H1 (cell line): ENCODE results near the gene BRICD5. TPM values are rescaled to one million over a fixed set of nuclear protein-coding genes. Genes with fewer than 3 reads are reported as not detected.

Experiments used
- CTCF ChIA-PET: fragments of 300-600 bp; sonication (Branson Sonifier 250); formaldehyde crosslinking; loops from one replicate; lab custom pipeline; 2021; ENCODE audit not compliant: partially characterized antibody; lab: Charles Lee
- POLR2A ChIA-PET: fragments of 300-600 bp; sonication (Branson Sonifier 250); formaldehyde crosslinking; loops from one replicate; lab custom pipeline; 2021; ENCODE audit warnings: inconsistent platforms; ENCODE audit not compliant: partially characterized antibody; lab: Charles Lee
- DNase-seq, 2 experiments: peaks; one replicate each; pipeline versions ENCODE4 v3.0.0 to v3.0.0-alpha.2; 2010 to 2022; ENCODE audit warnings: low spot score in 2 of 2, low read depth in 1 of 2, mixed read lengths in 1 of 2
- FAIRE-seq: peaks from 2 replicates; lab custom pipeline; 2011; peaks lifted over from hg19 to GRCh38; lab: Jason Lieb, UNC
- H2AFZ ChIP-seq: 2 replicates; pipeline ENCODE4 v1.8.1; 2012; ENCODE audit warnings: low read length, inconsistent platforms
- H2AK5ac ChIP-seq: 2 replicates; pipeline ENCODE4 v1.6.1; 2013; ENCODE audit warnings: low read depth, low read length
- H2BK120ac ChIP-seq: replicated peaks from 2 replicates; pipeline ENCODE3; 2013; ENCODE audit warnings: low read depth, low read length, inconsistent platforms
- H2BK12ac ChIP-seq: 2 replicates; pipeline ENCODE4 v1.6.1; 2013; ENCODE audit warnings: low read depth, low read length
- H2BK15ac ChIP-seq: 2 replicates; pipeline ENCODE4 v1.6.1; 2013; ENCODE audit warnings: low read length
- H2BK20ac ChIP-seq: 2 replicates; pipeline ENCODE4 v1.6.1; 2013; ENCODE audit warnings: low read length
- H2BK5ac ChIP-seq: 2 replicates; pipeline ENCODE4 v1.6.1; 2013; ENCODE audit warnings: low read depth, low read length
- H3K14ac ChIP-seq: 2 replicates; pipeline ENCODE4 v1.6.1; 2013; ENCODE audit warnings: inconsistent platforms; ENCODE audit not compliant: insufficient read length
- H3K18ac ChIP-seq: 2 replicates; pipeline ENCODE4 v1.6.1; 2013; ENCODE audit warnings: low read length; ENCODE audit errors: extremely low read depth
- H3K23ac ChIP-seq: 2 replicates; pipeline ENCODE4 v1.6.1; 2013; ENCODE audit warnings: inconsistent platforms; ENCODE audit not compliant: insufficient read length
- H3K23me2 ChIP-seq: 2 replicates; pipeline ENCODE4 v1.6.1; 2013; ENCODE audit warnings: low read depth, low read length
- H3K27ac ChIP-seq: 2 replicates; pipeline ENCODE4 v1.6.1; 2011; ENCODE audit warnings: low read depth, low read length, inconsistent platforms
- H3K27me3 ChIP-seq, 4 experiments: replicated peaks in 1 of 4; 1 replicate in 1 of 4; 2 replicates in 3 of 4; pipeline versions ENCODE4 v1.6.1 to v1.8.1; 2011 to 2013; ENCODE audit warnings: low read length in 3 of 4, mild to moderate bottlenecking in 3 of 4, inconsistent platforms in 2 of 4, mixed read lengths in 2 of 4, moderate library complexity in 1 of 4; ENCODE audit not compliant: control insufficient read depth in 3 of 4, insufficient read depth in 3 of 4; ENCODE audit errors: extremely low read depth in 1 of 4
- H3K36me3 ChIP-seq, 4 experiments: 2 replicates each; pipeline versions ENCODE4 v1.6.1 to v1.8.1; 2011 to 2013; ENCODE audit warnings: mild to moderate bottlenecking in 4 of 4, low read length in 3 of 4, moderate library complexity in 2 of 4, control low read depth in 1 of 4, inconsistent platforms in 1 of 4; ENCODE audit not compliant: insufficient read depth in 4 of 4, control insufficient read depth in 2 of 4
- H3K4ac ChIP-seq: replicated peaks from 2 replicates; pipeline ENCODE3; 2013; ENCODE audit warnings: low read length, low read depth, mixed read lengths, inconsistent platforms; ENCODE audit not compliant: insufficient read length
- H3K4me1 ChIP-seq, 4 experiments: replicated peaks in 1 of 4; 1 replicate in 1 of 4; 2 replicates in 3 of 4; pipeline versions ENCODE4 v1.6.1 to v1.8.1; 2011 to 2013; ENCODE audit warnings: low read length in 3 of 4, inconsistent platforms in 2 of 4, mixed read lengths in 1 of 4; ENCODE audit not compliant: insufficient read depth in 4 of 4, control insufficient read depth in 3 of 4
- H3K4me2 ChIP-seq, 2 experiments: 2 replicates each; pipeline versions ENCODE4 v1.6.1 to v1.8.1; 2011 to 2013; ENCODE audit warnings: low read depth in 2 of 2, low read length in 2 of 2, control low read depth in 1 of 2, inconsistent platforms in 1 of 2, mild to moderate bottlenecking in 1 of 2; ENCODE audit not compliant: insufficient read depth in 1 of 2
- H3K4me3 ChIP-seq, 4 experiments: fragments of 200-600, 300-600 bp in 1 of 4; sonication (generic), shearing (Covaris generic), sonication (Bioruptor Twin) in 1 of 4; 2 replicates each; pipeline versions ENCODE4 v1.5.1 to v1.8.1; 2011 to 2016; ENCODE audit warnings: low read length in 4 of 4, low read depth in 3 of 4, control low read depth in 2 of 4, inconsistent platforms in 2 of 4, mild to moderate bottlenecking in 2 of 4, mixed read lengths in 1 of 4, moderate library complexity in 1 of 4; ENCODE audit not compliant: insufficient read depth in 2 of 4; ENCODE audit errors: extremely low read depth in 1 of 4
- H3K56ac ChIP-seq: replicated peaks from 2 replicates; pipeline ENCODE3; 2013; ENCODE audit warnings: low read depth, mild to moderate bottlenecking, mixed read lengths, low read length, inconsistent platforms; ENCODE audit not compliant: insufficient read length
- H3K79me1 ChIP-seq: 2 replicates; pipeline ENCODE4 v1.6.1; 2013; ENCODE audit warnings: low read depth, low read length, control low read depth
- H3K79me2 ChIP-seq, 2 experiments: 2 replicates each; pipeline versions ENCODE4 v1.6.1 to v1.8.1; 2012 to 2013; ENCODE audit warnings: low read length in 2 of 2, mild to moderate bottlenecking in 2 of 2, inconsistent platforms in 1 of 2; ENCODE audit not compliant: insufficient read depth in 2 of 2, control insufficient read depth in 1 of 2
- H3K9ac ChIP-seq, 4 experiments: replicated peaks in 1 of 4; 1 replicate in 1 of 4; 2 replicates in 3 of 4; pipeline versions ENCODE4 v1.6.1 to v1.8.1; 2011 to 2013; ENCODE audit warnings: low read depth in 3 of 4, low read length in 3 of 4, control low read depth in 2 of 4, mild to moderate bottlenecking in 2 of 4, moderate library complexity in 2 of 4, inconsistent platforms in 1 of 4; ENCODE audit errors: extremely low read depth in 1 of 4
- H3K9me3 ChIP-seq, 2 experiments: 2 replicates each; pipeline versions ENCODE4 v1.6.1 to v1.8.1; 2012 to 2013; ENCODE audit warnings: mild to moderate bottlenecking in 2 of 2, moderate library complexity in 2 of 2, control low read depth in 1 of 2, inconsistent platforms in 1 of 2, low read depth in 1 of 2, low read length in 1 of 2, mixed read lengths in 1 of 2; ENCODE audit not compliant: insufficient read depth in 2 of 2
- H4K20me1 ChIP-seq, 2 experiments: replicated peaks in 1 of 2; 2 replicates each; pipeline versions ENCODE3 to v1.8.1; 2011 to 2013; ENCODE audit warnings: inconsistent platforms in 2 of 2, low read length in 2 of 2, mild to moderate bottlenecking in 1 of 2; ENCODE audit not compliant: insufficient read depth in 2 of 2, control insufficient read depth in 1 of 2
- H4K5ac ChIP-seq: 2 replicates; pipeline ENCODE4 v1.6.1; 2013; ENCODE audit warnings: low read length, low read depth, mixed read lengths, inconsistent platforms; ENCODE audit not compliant: insufficient read length
- H4K8ac ChIP-seq: 2 replicates; pipeline ENCODE4 v1.8.0; 2013; ENCODE audit warnings: mild to moderate bottlenecking, moderate library complexity, low read length, inconsistent platforms; ENCODE audit not compliant: insufficient read depth; ENCODE audit errors: extremely low read depth
- H4K91ac ChIP-seq: replicated peaks from 2 replicates; pipeline ENCODE3; 2013; ENCODE audit warnings: low read length, mixed read lengths, inconsistent platforms; ENCODE audit not compliant: insufficient read length
- ATF2 ChIP-seq: IDR thresholded peaks from 2 replicates; pipeline ENCODE4 v1.6.1; 2012; ENCODE audit warnings: low read length, inconsistent platforms
- CEBPB ChIP-seq: IDR thresholded peaks from 2 replicates; pipeline ENCODE4 v1.6.1; 2012; ENCODE audit warnings: low read depth, low read length
- EGR1 ChIP-seq: IDR thresholded peaks from 2 replicates; pipeline ENCODE4 v1.6.1; 2011; ENCODE audit warnings: low read depth, low read length, borderline replicate concordance
- POLR2A ChIP-seq, 2 experiments: IDR thresholded peaks; 1 replicate in 1 of 2; 2 replicates in 1 of 2; pipeline ENCODE4 v1.6.1; 2011; ENCODE audit warnings: low read depth in 2 of 2, low read length in 2 of 2, mild to moderate bottlenecking in 2 of 2; ENCODE audit errors: control extremely low read depth in 1 of 2
- POLR2AphosphoS5 ChIP-seq: IDR thresholded peaks from 2 replicates; pipeline ENCODE4 v1.6.1; 2011; ENCODE audit warnings: low read depth, low read length
- SAP30 ChIP-seq: fragments of 300-600 bp; sonication (generic); IDR thresholded peaks from 2 replicates; pipeline ENCODE4 v1.7.1; 2012; ENCODE audit warnings: low read length, moderate library complexity, mild to moderate bottlenecking, inconsistent platforms; ENCODE audit not compliant: insufficient read depth, insufficient replicate concordance
- SP4 ChIP-seq: IDR thresholded peaks from 2 replicates; pipeline ENCODE4 v1.6.1; 2012; ENCODE audit warnings: low read length, inconsistent platforms
- SUZ12 ChIP-seq: fragments of 200-600 bp; sonication (generic); IDR thresholded peaks from 2 replicates; pipeline ENCODE4 v1.6.1; 2012; ENCODE audit warnings: mild to moderate bottlenecking, inconsistent platforms, low read length, moderate library complexity, mixed read lengths
- TAF1 ChIP-seq: IDR thresholded peaks from 2 replicates; pipeline ENCODE4 v1.6.1; 2011; ENCODE audit warnings: mild to moderate bottlenecking, low read depth, low read length
- ZNF274 ChIP-seq: IDR thresholded peaks from 2 replicates; pipeline ENCODE4 v1.7.0; 2012; ENCODE audit warnings: low read length, borderline replicate concordance; ENCODE audit errors: extremely low read depth
- WGBS, 2 experiments: shearing (Covaris generic) in 1 of 2; methylation state at CpG; one replicate each; pipeline versions ENCODE4 v1.1.6 to v1.1.7; 2013 to 2015; ENCODE audit warnings: low lambda C conversion rate in 2 of 2, mixed read lengths in 2 of 2, inconsistent platforms in 1 of 2, low coverage in 1 of 2, missing lambda C conversion rate in 1 of 2; ENCODE audit not compliant: insufficient replicate concordance in 2 of 2, insufficient coverage in 1 of 2, insufficient read length in 1 of 2; ENCODE audit errors: extremely low coverage in 1 of 2, missing lambda C conversion rate in 1 of 2; 5-methylcytosine and 5-hydroxymethylcytosine counted together
- polyA plus RNA-seq, 7 experiments: library from polyadenylated mRNA; depleted of rRNA in 3 of 7; stranded (reverse) in 5 of 7; unstranded in 2 of 7; fragments of >200 nt in 5 of 7; fragments of 200-250 nt in 2 of 7; gene quantifications; 1 replicate in 5 of 7; 2 replicates in 1 of 7; 4 replicates in 1 of 7; pipeline versions ENCODE4 v1.2.1 to v1.2.3, GENCODE V29; 2011 to 2013; ENCODE audit warnings: missing spikeins in 2 of 7, mixed read lengths in 2 of 7
- total RNA-seq: library from RNA; stranded (reverse); fragmentation: NEBNext Ultra II Directional; extraction: Animal tissue kit (Norgen Biotek cat#: 25700); gene quantifications from 2 replicates; pipeline ENCODE4 v1.2.1, GENCODE V29; 2021

BRICD5 gene
- total and polyA plus RNA-seq, 2 of the 8 experiments (the other 6 are each of a cell fraction or from before 2014, with no cell fraction given) = 8.5 to 14.2 TPM

DNA sequence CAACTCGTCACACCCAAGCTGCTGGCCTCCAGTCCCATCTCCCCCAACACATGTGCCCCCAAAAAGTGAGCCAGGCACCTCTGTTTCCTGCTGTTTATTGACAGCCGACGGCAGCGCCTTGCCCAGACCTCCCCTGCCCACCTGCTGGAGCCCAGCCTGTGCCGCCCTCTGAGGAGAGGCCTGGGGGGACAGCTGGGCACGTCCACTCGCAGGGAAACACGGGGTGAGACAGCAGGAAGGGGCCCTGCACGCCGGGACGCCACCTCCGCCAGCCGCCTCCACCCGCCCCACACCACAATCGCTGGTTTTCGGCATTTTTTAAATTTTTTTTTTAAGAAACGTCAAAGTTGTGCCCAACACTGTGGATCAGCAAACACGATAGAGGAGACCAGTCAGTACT, 33.6 kb downstream of the BRICD5 start:
- no peaks in the 10 kb centered on the region for H3K79me1 ChIP-seq
- H2AK5ac ChIP-seq = no peak overlapping the region
- H3K36me3 ChIP-seq = peaks cover 15 to 48% (median 28%) of the 10 kb centered on the region in 4 experiments; a peak in 7 of 8 replicates
- no peak overlapping the region for H3K4me2 ChIP-seq
- no peaks in the 10 kb centered on the region for H3K9me3 ChIP-seq
- H3K27ac ChIP-seq = no peak overlapping the region
- H2BK20ac ChIP-seq = no peak overlapping the region
- no peak overlapping the region for H3K9ac ChIP-seq
- ChIA-PET CTCF (interaction anchor here (1.1 to 1.2 kb wide), 2 partner anchors 10 to 15 kb away, joined by 3 to 5 read pairs; no protein-coding TSS in a partner anchor), POLR2A (interaction anchor here (1.5 to 13.5 kb wide), 6 partner anchors 10 to 85 kb away, joined by 3 to 312 read pairs (median 5); partner anchors contain the start of genes CASKIN1, RAB26 and TRAF7)
- H4K20me1 ChIP-seq = peaks cover 2 to 19% of the 10 kb centered on the region in 2 experiments
- no peak overlapping the region for H3K56ac ChIP-seq
- H3K27me3 ChIP-seq = no peaks in the 10 kb centered on the region; a peak in 1 of 7 replicates
- peak overlapping the region; percentile 5; the same call in 1 of the 2 replicates for H4K8ac ChIP-seq
- peaks cover under 1% of the 10 kb centered on the region; the same call in 1 of the 2 replicates for H3K23me2 ChIP-seq
- H3K23ac ChIP-seq = no peak overlapping the region
- no peak overlapping the region for H3K4me3 ChIP-seq
- FAIRE-seq (no peak), DNase-seq (no peak)
- H4K91ac ChIP-seq = no peak overlapping the region
- no peak overlapping the region for H3K18ac ChIP-seq
- H4K5ac ChIP-seq = no peak overlapping the region
- H2AFZ ChIP-seq = no peak overlapping the region
- no peak overlapping the region for H3K14ac ChIP-seq
- H2BK15ac ChIP-seq = no peak overlapping the region
- H3K4ac ChIP-seq = no peak overlapping the region
- H3K79me2 ChIP-seq = no peaks in the 10 kb centered on the region
- H3K4me1 ChIP-seq = peaks cover 0 to 7% (median 2%) of the 10 kb centered on the region in 4 experiments; a peak in 4 of 7 replicates
- no peak overlapping the region for H2BK12ac ChIP-seq
- no peak overlapping the region for H2BK5ac ChIP-seq
- TF ChIP-seq EGR1 (no peak), ZNF274 (no peak), CEBPB (no peak), POLR2AphosphoS5 (no peak), TAF1 (no peak), SP4 (no peak), SUZ12 (no peak), SAP30 (no peak), ATF2 (no peak), POLR2A (IDR thresholded peaks at IDR 0.05; ENCODE audit: control extremely low read depth in 1 of 2, low read depth in 2 of 2, low read length in 2 of 2) (no peak)
- TF ChIP-seq, all 59 proteins: peak for 0
- WGBS, 2 experiments = 89% methylated on average over 17 of the region's 18 CpGs; no CpG with 5 or more reads in 1 of the 2 experiments
- no peak overlapping the region for H2BK120ac ChIP-seq
